ENCODE data around the gene LAIR2. TPM values are rescaled to one million over a fixed set of nuclear protein-coding genes. Genes with fewer than 3 reads are reported as not detected.

LAIR2 gene
- total RNA-seq, 1 experiment from 2014 or later: not detected

- DNase-seq (ENCODE audit: low read depth): no peak
Observed at GRCh38 chr19:54532528-54532927, 29.9 kb downstream of the LAIR2 start.

GRCh38 chr19:54533476-54533875, 30.8 kb downstream of the LAIR2 start:
- no peak for DNase-seq (ENCODE audit: low read depth)

- DNase-seq (ENCODE audit: low read depth): no peak
Observed at GRCh38 chr19:54534156-54534555, 31.5 kb downstream of the LAIR2 start.

- no peak for DNase-seq (ENCODE audit: low read depth)
Observed at GRCh38 chr19:54535601-54536000, 33.0 kb downstream of the LAIR2 start.

GRCh38 chr19:54536956-54537355, 34.3 kb downstream of the LAIR2 start:
- DNase-seq (ENCODE audit: low read depth): no peak

GRCh38 chr19:54541712-54542111, 39.1 kb downstream of the LAIR2 start:
- no peak for DNase-seq (ENCODE audit: low read depth)

- no peak for DNase-seq (ENCODE audit: low read depth)
Observed at GRCh38 chr19:54548806-54549205, 46.2 kb downstream of the LAIR2 start.

GRCh38 chr19:54549224-54549623, 46.6 kb downstream of the LAIR2 start:
- no peak for DNase-seq (ENCODE audit: low read depth)

- DNase-seq (ENCODE audit: low read depth): no peak
Observed at GRCh38 chr19:54551293-54551692, 48.7 kb downstream of the LAIR2 start.

- DNase-seq (ENCODE audit: low read depth): no peak
Observed at GRCh38 chr19:54551950-54552912, 49.6 kb downstream of the LAIR2 start.

- no peak for DNase-seq (ENCODE audit: low read depth)
Observed at GRCh38 chr19:54552913-54553310, 50.3 kb downstream of the LAIR2 start.

GRCh38 chr19:54554006-54554405, 51.4 kb downstream of the LAIR2 start:
- DNase-seq (ENCODE audit: low read depth): no peak

- no peak for DNase-seq (ENCODE audit: low read depth)
Observed at GRCh38 chr19:54554896-54555295, 52.3 kb downstream of the LAIR2 start.

- no peak for DNase-seq (ENCODE audit: low read depth)
Observed at GRCh38 chr19:54556194-54556593, 53.6 kb downstream of the LAIR2 start.

- DNase-seq (ENCODE audit: low read depth): no peak
Observed at GRCh38 chr19:54558339-54558738, 55.7 kb downstream of the LAIR2 start.

Small RNAs within 50 kb of the gene (small RNA-seq; reads per million reads assigned to genes)
- gene AC245036.2: not detected

Other genes starting within 250 kb of the LAIR2 start
- not detected in 2 replicates for gene LILRB5, start 245.6 kb upstream of the LAIR2 start, total RNA-seq (2014; rRNA removed; shearing (Covaris generic))
- not detected in 2 replicates for gene LILRB2, start 221.7 kb upstream of the LAIR2 start, total RNA-seq (2014; rRNA removed; shearing (Covaris generic))
- gene LILRA5, start 189.7 kb upstream of the LAIR2 start, total RNA-seq (2014; rRNA removed; shearing (Covaris generic)): not detected in 2 replicates
- gene LILRA4, start 163.7 kb upstream of the LAIR2 start, total RNA-seq (2014; rRNA removed; shearing (Covaris generic)): not detected in 2 replicates
- not detected in 2 replicates for gene LAIR1, start 137.9 kb upstream of the LAIR2 start, total RNA-seq (2014; rRNA removed; shearing (Covaris generic))
- not detected in 2 replicates for gene TTYH1, start 87.4 kb upstream of the LAIR2 start, total RNA-seq (2014; rRNA removed; shearing (Covaris generic))
- gene LENG8, start 53.6 kb upstream of the LAIR2 start, total RNA-seq (2014; rRNA removed; shearing (Covaris generic)): 13.9 and 20.3 TPM in 2 replicates
- gene LENG9, start 39.1 kb upstream of the LAIR2 start, total RNA-seq (2014; rRNA removed; shearing (Covaris generic)): 5.4 and 6.5 TPM in 2 replicates
- 1.7 and 1.8 TPM in 2 replicates for gene CDC42EP5, start 29.5 kb upstream of the LAIR2 start, total RNA-seq (2014; rRNA removed; shearing (Covaris generic))
- gene LILRA2, start 71.0 kb downstream of the LAIR2 start, total RNA-seq (2014; rRNA removed; shearing (Covaris generic)): not detected in 2 replicates
- not detected in 2 replicates for gene LILRA1, start 90.8 kb downstream of the LAIR2 start, total RNA-seq (2014; rRNA removed; shearing (Covaris generic))
- not detected in 2 replicates for gene LILRB1, start 127.7 kb downstream of the LAIR2 start, total RNA-seq (2014; rRNA removed; shearing (Covaris generic))
- gene LILRB4, start 160.2 kb downstream of the LAIR2 start, total RNA-seq (2014; rRNA removed; shearing (Covaris generic)): not detected in 2 replicates
- not detected in 2 replicates for gene KIR3DL3, start 221.6 kb downstream of the LAIR2 start, total RNA-seq (2014; rRNA removed; shearing (Covaris generic))
- not detected in 2 replicates for gene KIR2DL3, start 235.7 kb downstream of the LAIR2 start, total RNA-seq (2014; rRNA removed; shearing (Covaris generic))